HL-60 (cell line): ENCODE data around the gene ANGPTL1.

Experiments
- POLR2AphosphoS5 ChIP-seq: IDR thresholded peaks from 2 replicates; pipeline ENCODE4 v1.6.1; 2012; ENCODE audit warnings: low read depth
- TF ChIP-seq, protein P1 (sequence below): IDR thresholded peaks from one replicate; pipeline ENCODE4 v1.5.1; 2011; ENCODE audit warnings: low read length, control low read depth, inconsistent platforms; ENCODE audit not compliant: insufficient read depth

DNA sequence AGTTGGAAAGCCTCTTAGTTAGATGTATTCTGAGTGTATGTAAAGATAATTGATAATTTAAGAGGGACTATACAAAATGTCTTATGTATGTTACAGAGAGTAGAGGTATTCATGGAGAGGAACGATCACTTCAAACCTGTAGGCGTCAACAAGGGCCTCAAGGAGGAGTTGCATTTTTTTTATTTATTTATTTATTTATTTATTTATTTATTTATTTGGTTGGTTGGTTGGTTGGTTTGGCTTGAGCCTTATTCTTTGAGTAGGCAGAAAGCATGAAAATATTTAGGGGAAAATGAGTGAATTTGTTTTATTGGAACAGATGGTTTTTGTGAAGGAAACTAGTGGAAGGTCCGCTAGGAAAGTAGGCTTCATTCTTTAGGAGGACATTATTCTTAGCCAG lies 8.5 kb downstream of the ANGPTL1 start:
- TF ChIP-seq, protein P1, sequence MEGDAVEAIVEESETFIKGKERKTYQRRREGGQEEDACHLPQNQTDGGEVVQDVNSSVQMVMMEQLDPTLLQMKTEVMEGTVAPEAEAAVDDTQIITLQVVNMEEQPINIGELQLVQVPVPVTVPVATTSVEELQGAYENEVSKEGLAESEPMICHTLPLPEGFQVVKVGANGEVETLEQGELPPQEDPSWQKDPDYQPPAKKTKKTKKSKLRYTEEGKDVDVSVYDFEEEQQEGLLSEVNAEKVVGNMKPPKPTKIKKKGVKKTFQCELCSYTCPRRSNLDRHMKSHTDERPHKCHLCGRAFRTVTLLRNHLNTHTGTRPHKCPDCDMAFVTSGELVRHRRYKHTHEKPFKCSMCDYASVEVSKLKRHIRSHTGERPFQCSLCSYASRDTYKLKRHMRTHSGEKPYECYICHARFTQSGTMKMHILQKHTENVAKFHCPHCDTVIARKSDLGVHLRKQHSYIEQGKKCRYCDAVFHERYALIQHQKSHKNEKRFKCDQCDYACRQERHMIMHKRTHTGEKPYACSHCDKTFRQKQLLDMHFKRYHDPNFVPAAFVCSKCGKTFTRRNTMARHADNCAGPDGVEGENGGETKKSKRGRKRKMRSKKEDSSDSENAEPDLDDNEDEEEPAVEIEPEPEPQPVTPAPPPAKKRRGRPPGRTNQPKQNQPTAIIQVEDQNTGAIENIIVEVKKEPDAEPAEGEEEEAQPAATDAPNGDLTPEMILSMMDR = no peak
- TF ChIP-seq POLR2AphosphoS5 = no peak
